Endothelial cell (in vitro differentiated cells): Measurements from ENCODE around the gene ARHGAP45. TPM values are rescaled to one million over a fixed set of nuclear protein-coding genes. Genes with fewer than 3 reads are reported as not detected.

Experiments used
- DNase-seq: peaks from one replicate; pipeline ENCODE4 v3.0.0; 2021; ENCODE audit warnings: low spot score
- H3K27ac Mint-ChIP-seq: one replicate; pipeline ENCODE4 v1.8.0; 2021; ENCODE audit warnings: mixed read lengths, inconsistent platforms; ENCODE audit not compliant: unreplicated experiment
- H3K27me3 Mint-ChIP-seq: one replicate; pipeline ENCODE4 v1.8.0; 2021; ENCODE audit warnings: mild to moderate bottlenecking, moderate library complexity, mixed read lengths, inconsistent platforms; ENCODE audit not compliant: unreplicated experiment
- H3K36me3 Mint-ChIP-seq: one replicate; pipeline ENCODE4 v1.8.0; 2021; ENCODE audit warnings: mild to moderate bottlenecking, low read depth, mixed read lengths, inconsistent platforms; ENCODE audit not compliant: unreplicated experiment
- H3K4me1 Mint-ChIP-seq: one replicate; pipeline ENCODE4 v1.8.0; 2021; ENCODE audit warnings: mild to moderate bottlenecking, mixed read lengths, inconsistent platforms; ENCODE audit not compliant: unreplicated experiment
- H3K4me3 Mint-ChIP-seq: one replicate; pipeline ENCODE4 v1.8.0; 2021; ENCODE audit warnings: mild to moderate bottlenecking, mixed read lengths, inconsistent platforms; ENCODE audit not compliant: unreplicated experiment
- H3K9me3 Mint-ChIP-seq: one replicate; pipeline ENCODE4 v1.8.0; 2021; ENCODE audit warnings: mixed read lengths, inconsistent platforms; ENCODE audit not compliant: unreplicated experiment
- CTCF ChIP-seq: fragments of 200-600 bp; sonication (generic); IDR thresholded peaks from one replicate; pipeline ENCODE4 v1.5.0; 2021; ENCODE audit warnings: antibody characterized with exemption; ENCODE audit not compliant: unreplicated experiment
- total RNA-seq: library from RNA; stranded (reverse); fragmentation: NEBNext Ultra II Directional; extraction: Animal tissue kit (Norgen Biotek cat#: 25700); gene quantifications from one replicate; pipeline ENCODE4 v1.2.1, GENCODE V29; 2021; ENCODE audit not compliant: unreplicated experiment

The ARHGAP45 gene
- total RNA-seq, 1 donor from 2014 or later: 2.4 TPM

- TF ChIP-seq CTCF: no peak
- no peak for DNase-seq
- H3K9me3 Mint-ChIP-seq: no peaks in the 10 kb centered on the region
- H3K36me3 Mint-ChIP-seq: no peaks in the 10 kb centered on the region
- peaks cover 9% of the 10 kb centered on the region for H3K4me1 Mint-ChIP-seq
- peaks cover 11% of the 10 kb centered on the region for H3K27me3 Mint-ChIP-seq
- H3K27ac Mint-ChIP-seq: no peak overlapping the region
- peak overlapping the region; percentile 91 for H3K4me3 Mint-ChIP-seq
Measured at GRCh38 chr19:1093811-1094553, 27.0 kb downstream of the ARHGAP45 start.

GRCh38 chr19:1094655-1094977, 27.6 kb downstream of the ARHGAP45 start:
- Mint-ChIP-seq H3K27ac (no peak overlapping the region), H3K4me1 (peaks cover 9% of the 10 kb centered on the region), H3K27me3 (peaks cover 12% of the 10 kb centered on the region), H3K9me3 (no peaks in the 10 kb centered on the region), H3K36me3 (no peaks in the 10 kb centered on the region), H3K4me3 (peak overlapping the region; percentile 91)
- DNase-seq: no peak
- TF ChIP-seq CTCF: no peak

GRCh38 chr19:1094978-1095701, 28.2 kb downstream of the ARHGAP45 start, which contains the start of gene POLR2E:
Gene POLR2E (minus strand): TSS chr19:1095375. CDS start chr19:1095315, 60 bp downstream.
- TF ChIP-seq CTCF: no peak

GRCh38 chr19:1097810-1098176, 30.8 kb downstream of the ARHGAP45 start:
- Mint-ChIP-seq H3K9me3 (no peaks in the 10 kb centered on the region), H3K27me3 (peaks cover 12% of the 10 kb centered on the region), H3K27ac (peak overlapping the region; percentile 31), H3K36me3 (no peaks in the 10 kb centered on the region), H3K4me1 (peaks cover 20% of the 10 kb centered on the region), H3K4me3 (no peak overlapping the region)
- DNase-seq: no peak
- no peak for TF ChIP-seq CTCF

More at GRCh38 chr19:1094978-1095701, 28.2 kb downstream of the ARHGAP45 start, which contains the start of gene POLR2E:
- peaks cover 12% of the 10 kb centered on the region for H3K4me1 Mint-ChIP-seq
- no peak within 1 kb of the TSS for H3K27ac Mint-ChIP-seq
- peak; percentile 99 for DNase-seq
- H3K9me3 Mint-ChIP-seq: no peaks in the 10 kb centered on the region
- no peaks in the 10 kb centered on the region for H3K36me3 Mint-ChIP-seq
- H3K27me3 Mint-ChIP-seq: peaks cover 12% of the 10 kb centered on the region
- peak within 1 kb of the TSS; percentile 91 for H3K4me3 Mint-ChIP-seq
